A549 (cell line): ENCODE measurements around the gene CLNS1A. TPM values are rescaled to one million over a fixed set of nuclear protein-coding genes. Genes with fewer than 3 reads are reported as not detected.

Experiments
- ATAC-seq, 2 experiments: fragments of 200-7000 bp in 1 of 2; fragments of >200 bp in 1 of 2; cut with Nextera tagmentation in 1 of 2; cut with Tn5 transposase in 1 of 2; 3 replicates each; pipeline versions ENCODE4 v1.8.0 to v1.9.1; 2018 to 2020; ENCODE audit warnings: mild to moderate bottlenecking in 1 of 2, moderate library complexity in 1 of 2
- CTCF ChIA-PET: fragments of 300-600 bp; sonication (Branson Sonifier 250); formaldehyde crosslinking; extraction: SDS; loops from one replicate; lab custom pipeline; 2021; ENCODE audit warnings: antibody characterized with exemption, inconsistent platforms; lab: Yijun Ruan, JAX
- POLR2A ChIA-PET: fragments of 350-600 bp; formaldehyde crosslinking; extraction: SDS; loops from one replicate; lab custom pipeline; 2021; ENCODE audit warnings: antibody characterized with exemption, inconsistent platforms; lab: Yijun Ruan, JAX
- DNase-seq, 2 experiments: peaks; one replicate each; pipeline versions ENCODE4 v3.0.0 to v3.0.0-alpha.2; 2011 to 2016; ENCODE audit warnings: low read depth in 1 of 2, low spot score in 1 of 2
- FAIRE-seq: peaks from 2 replicates; lab custom pipeline; 2011; peaks lifted over from hg19 to GRCh38; lab: Jason Lieb, UNC
- H3K27ac ChIP-seq, 2 experiments: fragments of >200 bp; sonication (Bioruptor Twin); formaldehyde crosslinking; 3 replicates each; pipeline ENCODE4 v1.5.1; 2016 to 2017
- H3K4me1 ChIP-seq: fragments of >200 bp; sonication (Bioruptor Twin); formaldehyde crosslinking; 3 replicates; pipeline ENCODE4 v1.6.1; 2016
- H3K4me2 ChIP-seq: fragments of >200 bp; sonication (Bioruptor Twin); formaldehyde crosslinking; 3 replicates; pipeline ENCODE4 v1.6.1; 2016
- H3K4me3 ChIP-seq: fragments of >200 bp; sonication (Bioruptor Twin); formaldehyde crosslinking; 3 replicates; pipeline ENCODE4 v1.5.1; 2016
- H3K9me3 ChIP-seq: fragments of >200 bp; sonication (Bioruptor Twin); formaldehyde crosslinking; 3 replicates; pipeline ENCODE4 v1.6.1; 2016
- E2F6 ChIP-seq: IDR thresholded peaks from 2 replicates; pipeline ENCODE4 v1.6.1; 2012; ENCODE audit warnings: low read depth, borderline replicate concordance
- FOSB ChIP-seq: fragments of 250-450 bp; sonication (Bioruptor Pico); IDR thresholded peaks from 2 replicates; pipeline ENCODE4 v1.5.0; 2020; ENCODE audit warnings: mild to moderate bottlenecking, moderate library complexity
- FOSL2 ChIP-seq, 2 experiments: fragments of 450-650 bp in 1 of 2; fragments of >200 bp in 1 of 2; sonication (Bioruptor Twin) in 1 of 2; formaldehyde crosslinking; IDR thresholded peaks; 2 replicates each; pipeline versions ENCODE4 v1.5.0 to v1.6.1; 2016 to 2020; ENCODE audit warnings: mild to moderate bottlenecking in 1 of 2, moderate library complexity in 1 of 2
- HOXB13 ChIP-seq: fragments of 250-450 bp; sonication (Bioruptor Pico); IDR thresholded peaks from 2 replicates; pipeline ENCODE4 v1.5.0; 2020; ENCODE audit warnings: low read depth, mild to moderate bottlenecking, moderate library complexity
- JUN ChIP-seq, 2 experiments: fragments of >200 bp; sonication (Bioruptor Twin); formaldehyde crosslinking; IDR thresholded peaks; 2 replicates in 1 of 2; 3 replicates in 1 of 2; pipeline ENCODE4 v1.6.1; 2016 to 2017
- MAFK ChIP-seq: fragments of 450-650 bp; IDR thresholded peaks from 2 replicates; pipeline ENCODE4 v1.6.1; 2014; ENCODE audit not compliant: partially characterized antibody
- MAX ChIP-seq: IDR thresholded peaks from 2 replicates; pipeline ENCODE4 v1.6.1; 2012
- MYC ChIP-seq: IDR thresholded peaks from 2 replicates; pipeline ENCODE4 v1.6.1; 2012; ENCODE audit warnings: mild to moderate bottlenecking, inconsistent platforms, low read length, improper control_type of control experiment, borderline replicate concordance
- NPAS2 ChIP-seq: fragments of 250-450 bp; sonication (Bioruptor Pico); IDR thresholded peaks from 2 replicates; pipeline ENCODE4 v1.8.0; 2022; ENCODE audit warnings: mild to moderate bottlenecking, moderate library complexity, borderline replicate concordance
- NR3C1 ChIP-seq: fragments of >200 bp; sonication (Bioruptor Twin); formaldehyde crosslinking; IDR thresholded peaks from 3 replicates; pipeline ENCODE4 v1.6.1; 2017
- PHF8 ChIP-seq: fragments of 200-600 bp; sonication (generic); IDR thresholded peaks from 2 replicates; pipeline ENCODE4 v1.6.1; 2016; ENCODE audit warnings: low read depth, mild to moderate bottlenecking, antibody characterized with exemption, moderate library complexity, borderline replicate concordance
- POLR2A ChIP-seq: IDR thresholded peaks from 2 replicates; pipeline ENCODE4 v1.6.1; 2012; ENCODE audit warnings: mild to moderate bottlenecking, low read length
- POLR2AphosphoS2 ChIP-seq: conservative IDR thresholded peaks from 2 replicates; pipeline ENCODE4 v1.6.1; 2012; ENCODE audit warnings: low read length, improper control_type of control experiment, inconsistent platforms
- REST ChIP-seq: fragments of 200-600 bp; sonication (generic); IDR thresholded peaks from 2 replicates; pipeline ENCODE4 v1.6.1; 2016; ENCODE audit warnings: antibody characterized with exemption, mild to moderate bottlenecking, moderate library complexity
- RFX5 ChIP-seq: fragments of 450-650 bp; IDR thresholded peaks from 2 replicates; pipeline ENCODE4 v1.7.1; 2014; ENCODE audit warnings: antibody characterized with exemption, mild to moderate bottlenecking, moderate library complexity
- SMC3 ChIP-seq: fragments of >200 bp; sonication (Bioruptor Twin); formaldehyde crosslinking; IDR thresholded peaks from 3 replicates; pipeline ENCODE4 v1.6.1; 2018; ENCODE audit warnings: inconsistent platforms
- SREBF2 ChIP-seq: fragments of 450-650 bp; IDR thresholded peaks from 2 replicates; pipeline ENCODE4 v1.6.1; 2014; ENCODE audit warnings: mild to moderate bottlenecking, moderate library complexity
- ZSCAN20 ChIP-seq: fragments of 250-450 bp; sonication (Bioruptor Pico); IDR thresholded peaks from 2 replicates; pipeline ENCODE4 v1.8.0; 2022; ENCODE audit warnings: mild to moderate bottlenecking, moderate library complexity
- WGBS: methylation state at CpG from one replicate; pipeline ENCODE4 v1.1.6; 2017; ENCODE audit errors: missing lambda C conversion rate; 5-methylcytosine and 5-hydroxymethylcytosine counted together
- polyA plus RNA-seq, 4 experiments: library from polyadenylated mRNA; depleted of rRNA in 3 of 4; stranded (reverse); fragments of >200 nt; fragmentation: RNase III in 1 of 4; extraction: RNeasy Plus Mini Kit Qiagen cat#74134 plus additional on column Dnase treatment in 1 of 4; gene quantifications; 2 replicates in 3 of 4; 3 replicates in 1 of 4; pipeline ENCODE4 v1.2.3, GENCODE V29; 2011 to 2017
- TF ChIP-seq, protein P1 (sequence below): fragments of >200 bp; sonication (Bioruptor Twin); formaldehyde crosslinking; IDR thresholded peaks from 3 replicates; pipeline ENCODE4 v1.6.1; 2016

Gene CLNS1A
- polyA plus RNA-seq, 2 of the 4 experiments (the other 2 are of a cell fraction): 173 to 210 TPM

DNA sequence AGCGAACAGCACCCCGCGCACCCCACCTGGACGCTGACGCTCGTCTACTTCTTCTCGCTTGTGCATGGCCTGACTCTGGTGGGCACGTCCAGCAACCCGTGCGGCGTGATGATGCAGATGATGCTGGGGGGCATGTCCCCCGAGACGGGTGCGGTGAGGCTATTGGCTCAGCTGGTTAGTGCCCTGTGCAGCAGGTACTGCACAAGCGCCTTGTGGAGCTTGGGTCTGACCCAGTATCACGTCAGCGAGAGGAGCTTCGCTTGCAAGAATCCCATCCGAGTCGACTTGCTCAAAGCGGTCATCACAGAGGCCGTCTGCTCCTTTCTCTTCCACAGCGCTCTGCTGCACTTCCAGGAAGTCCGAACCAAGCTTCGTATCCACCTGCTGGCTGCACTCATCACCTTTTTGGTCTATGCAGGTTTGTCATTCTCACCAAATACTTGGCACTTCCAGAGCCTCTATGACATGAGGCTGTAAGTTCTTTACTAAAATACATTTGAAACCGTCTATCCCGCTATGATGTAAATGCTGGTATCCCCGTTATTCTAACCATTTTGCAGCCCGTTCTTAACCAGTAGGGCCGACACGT lies 47.3 kb downstream of the CLNS1A start:
- Histone ChIP-seq H3K4me1 (peaks cover 7% of the 10 kb centered on the region; the same call in 1 of the 3 replicates), H3K4me3 (peak overlapping the region; percentile 58), H3K27ac (peak overlapping the region; percentile 86 to 96), H3K4me2 (peak overlapping the region; percentile 80), H3K9me3 (no peaks in the 10 kb centered on the region)
- DNase-seq: peak; percentile 28 to 57
- FAIRE-seq: no peak
- WGBS: 25% methylated on average over 27 of the region's 31 CpGs
- ChIA-PET POLR2A (interaction anchor here (0.5 to 2.0 kb wide), 4 partner anchors 11 to 431 kb away, joined by 3 to 18 read pairs (median 5); no protein-coding TSS in a partner anchor), CTCF (interaction anchor here (0.5 to 1.4 kb wide), 4 partner anchors 9 to 46 kb away, joined by 3 to 5 read pairs (median 4); no protein-coding TSS in a partner anchor)
- TF ChIP-seq MAX: 0 out of 2 replicates have a peak, but pooled peaks have one; percentile 9
- TF ChIP-seq FOSL2 (IDR thresholded peaks at IDR 0.05): no peak
- TF ChIP-seq FOSL2 (CRISPR knock-in tag; IDR thresholded peaks at IDR 0.05): no peak
- ATAC-seq: peak; percentile 65 to 67

GRCh38 chr11:77589521-77590193 lies 47.9 kb downstream of the CLNS1A start, which contains the start of gene AQP11:
TSS of gene AQP11 (plus strand) at chr11:77589953. CDS start at chr11:77589993, 40 bp downstream.
- H3K4me3 ChIP-seq: peak within 1 kb of the TSS; percentile 58
- no peaks in the 10 kb centered on the region for H3K9me3 ChIP-seq
- peaks cover 7% of the 10 kb centered on the region; the same call in 1 of the 3 replicates for H3K4me1 ChIP-seq
- ChIA-PET CTCF (interaction anchor here (0.5 to 1.5 kb wide), 7 partner anchors 8 to 46 kb away, joined by 3 to 5 read pairs (median 3); no protein-coding TSS in a partner anchor), POLR2A (interaction anchor here (0.5 to 2.0 kb wide), 9 partner anchors 8 to 432 kb away, joined by 3 to 18 read pairs (median 3); no protein-coding TSS in a partner anchor)
- peak within 1 kb of the TSS; percentile 86 to 96 for H3K27ac ChIP-seq
- 0 out of 2 replicates have a peak, but pooled peaks have one; percentile 79 for TF ChIP-seq MYC
- no peak for TF ChIP-seq SMC3
- peak; percentile 81 for TF ChIP-seq E2F6
- 0 out of 2 replicates have a peak, but pooled peaks have one; percentile 20 for TF ChIP-seq MAX
- TF ChIP-seq MAFK: no peak
- TF ChIP-seq, protein P1, sequence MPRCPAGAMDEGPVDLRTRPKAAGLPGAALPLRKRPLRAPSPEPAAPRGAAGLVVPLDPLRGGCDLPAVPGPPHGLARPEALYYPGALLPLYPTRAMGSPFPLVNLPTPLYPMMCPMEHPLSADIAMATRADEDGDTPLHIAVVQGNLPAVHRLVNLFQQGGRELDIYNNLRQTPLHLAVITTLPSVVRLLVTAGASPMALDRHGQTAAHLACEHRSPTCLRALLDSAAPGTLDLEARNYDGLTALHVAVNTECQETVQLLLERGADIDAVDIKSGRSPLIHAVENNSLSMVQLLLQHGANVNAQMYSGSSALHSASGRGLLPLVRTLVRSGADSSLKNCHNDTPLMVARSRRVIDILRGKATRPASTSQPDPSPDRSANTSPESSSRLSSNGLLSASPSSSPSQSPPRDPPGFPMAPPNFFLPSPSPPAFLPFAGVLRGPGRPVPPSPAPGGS: peak; percentile 80
- TF ChIP-seq JUN (IDR thresholded peaks at IDR 0.05): peak; percentile 58 to 92; a peak in 4 of 5 replicates
- TF ChIP-seq PHF8: peak; percentile 69; the same call in 1 of the 2 replicates
- peak; percentile 80 for TF ChIP-seq POLR2A
- FAIRE-seq (no peak), DNase-seq (peak; percentile 83 to 91), ATAC-seq (peak; percentile 89 to 96)
- 0% methylated on average over 29 of the region's 75 CpGs for WGBS
- H3K4me2 ChIP-seq: peak within 1 kb of the TSS; percentile 80

- Histone ChIP-seq H3K27ac (peak overlapping the region; percentile 86 to 96), H3K4me2 (peak overlapping the region; percentile 80), H3K4me1 (peaks cover 7% of the 10 kb centered on the region; the same call in 1 of the 3 replicates), H3K4me3 (peak overlapping the region; percentile 58), H3K9me3 (no peaks in the 10 kb centered on the region)
- ChIA-PET POLR2A (interaction anchor here (0.6 to 2.0 kb wide), 6 partner anchors 9 to 140 kb away, joined by 3 to 18 read pairs (median 3); no protein-coding TSS in a partner anchor), CTCF (interaction anchor here (0.6 to 1.5 kb wide), 4 partner anchors 9 to 16 kb away, joined by 3 to 4 read pairs (median 3); no protein-coding TSS in a partner anchor)
- FAIRE-seq: no peak
- WGBS: 2% methylated on average over 16 of the region's 19 CpGs
- DNase-seq: no peak
- ATAC-seq: peak; percentile 46 to 48
- TF ChIP-seq RFX5 (no peak), ZSCAN20 (no peak), NPAS2 (CRISPR knock-in tag) (no peak), POLR2AphosphoS2 (no peak), SMC3 (no peak), FOSB (CRISPR knock-in tag) (no peak), E2F6 (no peak), FOSL2 (IDR thresholded peaks at IDR 0.05) (no peak), FOSL2 (CRISPR knock-in tag; IDR thresholded peaks at IDR 0.05) (no peak), NR3C1 (no peak), SREBF2 (no peak), PHF8 (no peak; the same call in 1 of the 2 replicates), HOXB13 (no peak), REST (no peak)
- TF ChIP-seq, protein P1: no peak
These were observed 48.4 kb downstream of the CLNS1A start for GRCh38 chr11:77589181-77589520.
